HG03571 (cell line): ENCODE data around the gene HNRNPH3.

Experiments used
- ATAC-seq: cut with Tn5 transposase; IDR thresholded peaks from one replicate; pipeline ENCODE4 v1.9.1; 2021; ENCODE audit not compliant: unreplicated experiment

HNRNPH3 gene

GRCh38 chr10:68371604-68372003 is 39.7 kb downstream of the HNRNPH3 start:
- ATAC-seq: no peak

GRCh38 chr10:68385740-68386139 is 53.9 kb downstream of the HNRNPH3 start:
- no peak for ATAC-seq
